Breast epithelium (tissue), 3 donors: ENCODE measurements around the gene MACROD2.

ENCODE experiments used
- CTCF ChIP-seq, 3 donors: fragments of 450-650 bp; IDR thresholded peaks; one replicate each; pipeline ENCODE4 v1.5.1; 2016 to 2017; ENCODE audit warnings: antibody characterized with exemption in 3 of 3, mild to moderate bottlenecking in 3 of 3, moderate library complexity in 3 of 3
- POLR2A ChIP-seq: fragments of 450-650 bp; IDR thresholded peaks from one replicate; pipeline ENCODE4 v1.6.1; 2016; ENCODE audit warnings: antibody characterized with exemption, mild to moderate bottlenecking, moderate library complexity

DNA sequence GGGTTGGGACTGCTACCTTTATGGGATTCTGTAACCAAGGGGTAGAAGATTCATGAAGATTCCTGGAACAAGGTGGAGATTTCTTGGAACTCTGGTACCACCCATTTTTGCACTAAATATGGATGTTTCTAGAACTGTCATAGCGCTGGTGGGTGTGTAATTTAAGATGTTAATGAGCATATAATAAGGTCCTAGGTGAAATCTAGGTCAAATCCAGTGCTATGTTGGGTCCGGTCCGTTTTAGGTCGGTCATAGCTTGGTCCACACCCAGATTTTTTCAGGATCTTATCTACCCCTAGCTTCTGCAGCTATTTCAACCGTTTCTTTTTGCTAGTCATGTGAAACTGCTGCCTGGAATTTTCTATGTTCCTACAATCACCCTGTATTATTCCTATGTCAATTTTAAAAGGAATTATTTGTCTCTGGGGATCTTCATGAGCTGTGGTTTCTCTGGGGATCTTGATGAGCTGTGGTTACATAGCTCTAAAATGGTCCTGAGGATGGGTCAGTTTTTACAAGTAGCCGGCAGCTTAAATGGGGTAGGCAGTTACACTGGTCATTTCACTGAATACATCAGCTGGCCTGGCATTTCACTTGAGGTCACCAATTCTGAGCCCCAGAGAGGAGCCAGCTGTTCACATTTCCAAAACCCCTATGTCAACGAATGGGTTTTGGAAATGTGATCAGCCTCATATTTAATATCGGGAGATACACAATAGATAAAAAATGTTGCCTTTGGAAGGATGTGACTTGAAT, 994.4 kb downstream of the MACROD2 start:
- TF ChIP-seq CTCF (IDR thresholded peaks at IDR 0.05) = no peak
- no peak for TF ChIP-seq POLR2A
